ENCODE data around the gene DHFR. TPM values are rescaled to one million over a fixed set of nuclear protein-coding genes. Genes with fewer than 3 reads are reported as not detected.

DHFR gene
- total RNA-seq, 1 donor from 2014 or later, result 20.1 TPM

- no peaks in the 10 kb centered on the region for H3K27me3 Mint-ChIP-seq (ENCODE audit: unreplicated experiment)
- no peak for TF ChIP-seq CTCF (IDR thresholded peaks at IDR 0.05; ENCODE audit: unreplicated experiment)
- peaks cover 4% of the 10 kb centered on the region for H3K4me1 Mint-ChIP-seq (ENCODE audit: unreplicated experiment)
- DNase-seq (ENCODE audit: low spot score), result no peak
- H3K27ac Mint-ChIP-seq (ENCODE audit: unreplicated experiment), result no peak overlapping the region
- H3K9me3 Mint-ChIP-seq (ENCODE audit: unreplicated experiment), result no peaks in the 10 kb centered on the region
- peaks cover 23% of the 10 kb centered on the region for H3K36me3 Mint-ChIP-seq (ENCODE audit: low read depth, unreplicated experiment)
- no peak overlapping the region for H3K4me3 Mint-ChIP-seq (ENCODE audit: unreplicated experiment)
These were observed 7.9 kb downstream of the DHFR start for GRCh38 chr5:80646926-80647325.

- TF ChIP-seq CTCF (IDR thresholded peaks at IDR 0.05; ENCODE audit: unreplicated experiment), result no peak
- no peak overlapping the region for H3K4me3 Mint-ChIP-seq (ENCODE audit: unreplicated experiment)
- peaks cover 31% of the 10 kb centered on the region for H3K36me3 Mint-ChIP-seq (ENCODE audit: low read depth, unreplicated experiment)
- H3K4me1 Mint-ChIP-seq (ENCODE audit: unreplicated experiment), result peaks cover 4% of the 10 kb centered on the region
- no peaks in the 10 kb centered on the region for H3K9me3 Mint-ChIP-seq (ENCODE audit: unreplicated experiment)
- no peak for DNase-seq (ENCODE audit: low spot score)
- H3K27me3 Mint-ChIP-seq (ENCODE audit: unreplicated experiment), result no peaks in the 10 kb centered on the region
- H3K27ac Mint-ChIP-seq (ENCODE audit: unreplicated experiment), result no peak overlapping the region
These were observed 9.9 kb downstream of the DHFR start for GRCh38 chr5:80644900-80645299.

- no peak overlapping the region for H3K27ac Mint-ChIP-seq (ENCODE audit: unreplicated experiment)
These were observed 13.4 kb downstream of the DHFR start for GRCh38 chr5:80641353-80641752.

GRCh38 chr5:80634193-80634592 is 20.6 kb downstream of the DHFR start:
- TF ChIP-seq CTCF (IDR thresholded peaks at IDR 0.05; ENCODE audit: unreplicated experiment), result no peak
- Mint-ChIP-seq H3K27me3 (ENCODE audit: unreplicated experiment) (peaks cover 4% of the 10 kb centered on the region), H3K4me1 (ENCODE audit: unreplicated experiment) (peaks cover 3% of the 10 kb centered on the region), H3K9me3 (ENCODE audit: unreplicated experiment) (no peaks in the 10 kb centered on the region), H3K4me3 (ENCODE audit: unreplicated experiment) (no peak overlapping the region), H3K36me3 (ENCODE audit: low read depth, unreplicated experiment) (peaks cover 14% of the 10 kb centered on the region), H3K27ac (ENCODE audit: unreplicated experiment) (no peak overlapping the region)
- DNase-seq (ENCODE audit: low spot score), result no peak

More at GRCh38 chr5:80641353-80641752, 13.4 kb downstream of the DHFR start:
- Mint-ChIP-seq H3K36me3 (ENCODE audit: low read depth, unreplicated experiment) (peaks cover 39% of the 10 kb centered on the region), H3K9me3 (ENCODE audit: unreplicated experiment) (no peaks in the 10 kb centered on the region), H3K4me3 (ENCODE audit: unreplicated experiment) (no peak overlapping the region), H3K27me3 (ENCODE audit: unreplicated experiment) (peaks cover 2% of the 10 kb centered on the region), H3K4me1 (ENCODE audit: unreplicated experiment) (no peaks in the 10 kb centered on the region)
- TF ChIP-seq CTCF (IDR thresholded peaks at IDR 0.05; ENCODE audit: unreplicated experiment), result no peak
- DNase-seq (ENCODE audit: low spot score), result no peak

GRCh38 chr5:80632700-80633099 is 22.1 kb downstream of the DHFR start:
- H3K27me3 Mint-ChIP-seq (ENCODE audit: unreplicated experiment), result peaks cover 2% of the 10 kb centered on the region
- TF ChIP-seq CTCF (IDR thresholded peaks at IDR 0.05; ENCODE audit: unreplicated experiment), result no peak
- peaks cover 3% of the 10 kb centered on the region for H3K36me3 Mint-ChIP-seq (ENCODE audit: low read depth, unreplicated experiment)
- H3K4me3 Mint-ChIP-seq (ENCODE audit: unreplicated experiment), result no peak overlapping the region
- no peak overlapping the region for H3K27ac Mint-ChIP-seq (ENCODE audit: unreplicated experiment)
- peaks cover 3% of the 10 kb centered on the region for H3K4me1 Mint-ChIP-seq (ENCODE audit: unreplicated experiment)
- no peak for DNase-seq (ENCODE audit: low spot score)
- no peaks in the 10 kb centered on the region for H3K9me3 Mint-ChIP-seq (ENCODE audit: unreplicated experiment)
